Measurements from ENCODE around the gene CACNA1F. TPM values are rescaled to one million over a fixed set of nuclear protein-coding genes. Genes with fewer than 3 reads are reported as not detected.

The CACNA1F gene
- polyA plus RNA-seq, 6 donors from 2014 or later = 0.08 to 0.25 (median 0.14) TPM

- ATAC-seq (ENCODE audit: low read depth in 2 of 2) (peak; percentile 92), DNase-seq (peak; percentile 86)
- H3K36me3 Mint-ChIP-seq = peaks cover under 1 to 3% of the 10 kb centered on the region in 2 donors
- H3K27me3 Mint-ChIP-seq = no peaks in the 10 kb centered on the region
- peaks cover 13 to 21% (median 15%) of the 10 kb centered on the region in 3 donors for H3K4me1 Mint-ChIP-seq
- peaks cover 0 to 5% (median 0%) of the 10 kb centered on the region in 7 donors for H3K9me3 Mint-ChIP-seq
- H3K27ac Mint-ChIP-seq = peak overlapping the region; percentile 80 to 99 (median 96)
- H3K4me3 Mint-ChIP-seq = peak overlapping the region; percentile 92 to 99 (median 94)
Measured at GRCh38 chrX:49155900-49156837, 77.0 kb downstream of the CACNA1F start.

DNA sequence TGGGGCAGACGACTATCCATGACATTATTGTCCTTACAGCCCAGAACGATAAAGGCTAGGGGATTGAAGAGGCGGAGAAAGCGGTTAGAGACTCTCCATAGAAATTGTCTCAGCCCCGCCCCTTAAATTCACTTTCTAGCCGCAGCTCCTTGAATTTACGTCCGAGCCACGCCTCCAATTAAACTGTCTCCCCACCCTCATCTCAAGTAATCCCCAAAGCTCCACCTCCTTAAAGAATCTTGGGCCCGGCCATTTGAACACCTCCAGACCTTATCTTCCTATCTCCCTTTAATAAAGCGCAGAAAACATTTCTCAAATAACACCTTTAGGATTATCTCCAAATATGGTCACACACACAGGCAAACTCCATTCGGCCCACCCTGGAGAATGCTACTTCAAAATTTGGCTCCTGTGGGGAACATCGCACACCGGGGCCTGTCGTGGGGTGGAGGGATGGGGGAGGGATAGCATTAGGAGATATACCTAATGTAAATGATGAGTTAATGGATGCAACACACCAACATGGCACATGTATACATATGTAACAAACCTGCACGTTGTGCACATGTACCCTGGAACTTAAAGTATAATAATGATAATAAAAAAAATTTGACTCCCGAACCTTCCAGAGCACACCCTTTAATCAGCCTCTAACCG, 77.8 kb downstream of the CACNA1F start:
- DNase-seq = no peak
- Mint-ChIP-seq H3K36me3 (peaks cover 4 to 7% of the 10 kb centered on the region in 2 donors), H3K27ac (peak overlapping the region in 5 of 6 donors; percentile 17 to 98 (median 96)), H3K4me3 (peak overlapping the region; percentile 92 to 99 (median 94)), H3K27me3 (no peaks in the 10 kb centered on the region), H3K9me3 (peaks cover 0 to 8% (median 0%) of the 10 kb centered on the region in 7 donors), H3K4me1 (peaks cover 13 to 21% (median 15%) of the 10 kb centered on the region in 3 donors)
- no peak for ATAC-seq (ENCODE audit: low read depth in 2 of 2)

Other genes with a start within 250 kb of the CACNA1F start
- 10 to 100 TPM in 5 of 6 donors, 1 to 10 TPM in 1; 9.3 to 26.8 (median 13.6) TPM for gene GRIPAP1, start 231.1 kb downstream of the CACNA1F start, polyA plus RNA-seq (ENCODE audit: low read depth in 6 of 6)
- 10 to 100 TPM in 1 of 6 donors, 1 to 10 TPM in 5; 4.5 to 11.4 (median 6.1) TPM for gene TFE3, start 190.0 kb downstream of the CACNA1F start, polyA plus RNA-seq (ENCODE audit: low read depth in 6 of 6)
- gene CCDC120, start 174.3 kb downstream of the CACNA1F start, polyA plus RNA-seq (ENCODE audit: low read depth in 6 of 6) = 1 to 10 TPM in 1 of 6 donors, under 1 TPM in 4, not detected in 1; 0.62 to 1.7 (median 0.79) TPM
- gene PRAF2, start 159.3 kb downstream of the CACNA1F start, polyA plus RNA-seq (ENCODE audit: low read depth in 6 of 6) = 10 to 100 TPM; 25.5 to 49.0 (median 38.8) TPM
- 10 to 100 TPM; 50.0 to 84.9 (median 57.4) TPM for gene WDR45, start 153.5 kb downstream of the CACNA1F start, polyA plus RNA-seq (ENCODE audit: low read depth in 6 of 6)
- 10 to 100 TPM; 17.9 to 33.9 (median 22.0) TPM for gene GPKOW, start 109.6 kb downstream of the CACNA1F start, polyA plus RNA-seq (ENCODE audit: low read depth in 6 of 6)
- under 1 TPM in 5 of 6 donors, not detected in 1; 0.18 to 0.96 (median 0.35) TPM for gene MAGIX, start 70.6 kb downstream of the CACNA1F start, polyA plus RNA-seq (ENCODE audit: low read depth in 6 of 6)
- gene PLP2, start 61.4 kb downstream of the CACNA1F start, polyA plus RNA-seq (ENCODE audit: low read depth in 6 of 6) = 100 to 1,000 TPM; 110 to 208 (median 153) TPM
- 1 to 10 TPM in 5 of 6 donors, not detected in 1; 3.6 to 8.6 (median 5.4) TPM for gene PRICKLE3, start 47.0 kb downstream of the CACNA1F start, polyA plus RNA-seq (ENCODE audit: low read depth in 6 of 6)
- gene SYP, start 33.1 kb downstream of the CACNA1F start, polyA plus RNA-seq (ENCODE audit: low read depth in 6 of 6) = 1 to 10 TPM in 1 of 6 donors, under 1 TPM in 4, not detected in 1; 0.15 to 1.3 (median 0.47) TPM
- gene CCDC22, start 2.1 kb upstream of the CACNA1F start, polyA plus RNA-seq (ENCODE audit: low read depth in 6 of 6) = 10 to 100 TPM; 19.5 to 37.1 (median 22.3) TPM
- under 1 TPM in 4 of 6 donors, not detected in 2; 0.15 to 0.32 (median 0.22) TPM for gene FOXP3, start 31.4 kb upstream of the CACNA1F start, polyA plus RNA-seq (ENCODE audit: low read depth in 6 of 6)
- 10 to 100 TPM in 1 of 6 donors, 1 to 10 TPM in 5; 1.3 to 10.5 (median 2.4) TPM for gene PPP1R3F, start 36.5 kb upstream of the CACNA1F start, polyA plus RNA-seq (ENCODE audit: low read depth in 6 of 6)
- gene GAGE10, start 70.3 kb upstream of the CACNA1F start, polyA plus RNA-seq (ENCODE audit: low read depth in 6 of 6) = not detected
- gene GAGE12J, start 88.7 kb upstream of the CACNA1F start, polyA plus RNA-seq (ENCODE audit: low read depth in 6 of 6) = not detected
- not detected for gene GAGE13, start 98.2 kb upstream of the CACNA1F start, polyA plus RNA-seq (ENCODE audit: low read depth in 6 of 6)

Measured in naive B cell (primary cell).